Neural crest cell (in vitro differentiated cells): Measurements from ENCODE around the gene SRSF1. TPM values are rescaled to one million over a fixed set of nuclear protein-coding genes. Genes with fewer than 3 reads are reported as not detected.

Source experiments
- DNase-seq: peaks from one replicate; pipeline ENCODE4 v3.0.0; 2021; ENCODE audit warnings: low read depth, mixed read lengths, low spot score
- H3K27ac Mint-ChIP-seq: one replicate; pipeline ENCODE4 v1.8.0; 2021; ENCODE audit warnings: mild to moderate bottlenecking, mixed read lengths; ENCODE audit not compliant: unreplicated experiment
- H3K27me3 Mint-ChIP-seq: 2 replicates; pipeline ENCODE4 v1.8.0; 2021; ENCODE audit warnings: low read depth, mild to moderate bottlenecking, mixed read lengths
- H3K36me3 Mint-ChIP-seq: 2 replicates; pipeline ENCODE4 v1.8.0; 2021; ENCODE audit warnings: low read depth, mild to moderate bottlenecking, mixed read lengths
- H3K4me1 Mint-ChIP-seq: 2 replicates; pipeline ENCODE4 v1.8.0; 2021; ENCODE audit warnings: mixed read lengths
- H3K4me3 Mint-ChIP-seq: one replicate; pipeline ENCODE4 v1.8.0; 2021; ENCODE audit warnings: mild to moderate bottlenecking, mixed read lengths
- H3K9me3 Mint-ChIP-seq: 2 replicates; pipeline ENCODE4 v1.8.0; 2021; ENCODE audit warnings: mixed read lengths
- CTCF ChIP-seq: fragments of 200-600 bp; sonication (generic); conservative IDR thresholded peaks from 2 replicates; pipeline ENCODE4 v1.5.0; 2021; ENCODE audit warnings: antibody characterized with exemption, mild to moderate bottlenecking
- total RNA-seq: library from RNA; stranded (reverse); gene quantifications from 2 replicates; pipeline ENCODE4 v1.2.1, GENCODE V29; 2021

Gene SRSF1
- total RNA-seq, 1 donor from 2014 or later, result 548 TPM

- TF ChIP-seq CTCF, result no peak
- H3K27me3 Mint-ChIP-seq, result no peaks in the 10 kb centered on the region
- peak overlapping the region; percentile 84 for H3K27ac Mint-ChIP-seq
- H3K36me3 Mint-ChIP-seq, result peaks cover 2% of the 10 kb centered on the region
- H3K4me1 Mint-ChIP-seq, result peaks cover 54% of the 10 kb centered on the region
- H3K9me3 Mint-ChIP-seq, result no peaks in the 10 kb centered on the region
- no peak for DNase-seq
- H3K4me3 Mint-ChIP-seq, result peak overlapping the region; percentile 96
These were observed 50.5 kb downstream of the SRSF1 start for GRCh38 chr17:57956291-57957119.

GRCh38 chr17:57955183-57955931, 51.7 kb downstream of the SRSF1 start, which contains the start of gene CUEDC1:
CUEDC1 (minus strand) TSS chr17:57955412; CDS start chr17:57885564, 69,848 bp downstream.
- DNase-seq, result peak; percentile 72
- Mint-ChIP-seq H3K27me3 (no peaks in the 10 kb centered on the region), H3K4me1 (peaks cover 58% of the 10 kb centered on the region), H3K27ac (peak within 1 kb of the TSS; percentile 93), H3K4me3 (peak within 1 kb of the TSS; percentile 90), H3K9me3 (no peaks in the 10 kb centered on the region), H3K36me3 (peaks cover 6% of the 10 kb centered on the region)
- TF ChIP-seq CTCF, result peak; percentile 55

- Mint-ChIP-seq H3K4me3 (peak overlapping the region; percentile 90), H3K4me1 (peaks cover 65% of the 10 kb centered on the region), H3K27ac (peak overlapping the region; percentile 93), H3K9me3 (no peaks in the 10 kb centered on the region), H3K27me3 (no peaks in the 10 kb centered on the region), H3K36me3 (peaks cover 6% of the 10 kb centered on the region)
- no peak for TF ChIP-seq CTCF
- DNase-seq, result peak; percentile 62
These were observed 52.5 kb downstream of the SRSF1 start for GRCh38 chr17:57954397-57955182.

- H3K4me1 Mint-ChIP-seq, result peaks cover 64% of the 10 kb centered on the region
- no peaks in the 10 kb centered on the region for H3K9me3 Mint-ChIP-seq
- H3K4me3 Mint-ChIP-seq, result peak overlapping the region; percentile 90
- DNase-seq, result no peak
- peaks cover 4% of the 10 kb centered on the region for H3K36me3 Mint-ChIP-seq
- no peak for TF ChIP-seq CTCF
- H3K27me3 Mint-ChIP-seq, result no peaks in the 10 kb centered on the region
- peak overlapping the region; percentile 93 for H3K27ac Mint-ChIP-seq
These were observed 53.2 kb downstream of the SRSF1 start for GRCh38 chr17:57953705-57954396.

Other genes starting within 250 kb of the SRSF1 start
- 50.0 and 63.0 TPM in 2 replicates for gene MRPS23, start 157.2 kb downstream of the SRSF1 start, total RNA-seq
- 73.7 and 86.9 TPM in 2 replicates for gene CUEDC1, start 51.8 kb downstream of the SRSF1 start, total RNA-seq
- gene VEZF1, start 19.0 kb downstream of the SRSF1 start, total RNA-seq, result 139 and 142 TPM in 2 replicates
- 95.9 and 99.9 TPM in 2 replicates for gene DYNLL2, start 76.2 kb upstream of the SRSF1 start, total RNA-seq
- gene OR4D1, start 141.1 kb upstream of the SRSF1 start, total RNA-seq, result 0.12 TPM in 1 of 2 replicates, not detected in the other
- not detected in 2 replicates for gene OR4D2, start 159.7 kb upstream of the SRSF1 start, total RNA-seq
- not detected in 2 replicates for gene EPX, start 185.5 kb upstream of the SRSF1 start, total RNA-seq
- gene MKS1, start 212.0 kb upstream of the SRSF1 start, total RNA-seq, result 34.2 and 38.2 TPM in 2 replicates
- not detected in 2 replicates for gene LPO, start 231.3 kb upstream of the SRSF1 start, total RNA-seq